ENCODE data around the gene RABGGTA. TPM values are rescaled to one million over a fixed set of nuclear protein-coding genes. Genes with fewer than 3 reads are reported as not detected.
A peak's percentile ranks its signal among the peaks of the same experiment; 100 is the strongest.

RABGGTA gene
- total and polyA plus RNA-seq, 9 of the 15 experiments (the other 6 are each of a cell fraction or from before 2014, with no cell fraction given), result 4.5 to 24.2 (median 15.5) TPM

DNA sequence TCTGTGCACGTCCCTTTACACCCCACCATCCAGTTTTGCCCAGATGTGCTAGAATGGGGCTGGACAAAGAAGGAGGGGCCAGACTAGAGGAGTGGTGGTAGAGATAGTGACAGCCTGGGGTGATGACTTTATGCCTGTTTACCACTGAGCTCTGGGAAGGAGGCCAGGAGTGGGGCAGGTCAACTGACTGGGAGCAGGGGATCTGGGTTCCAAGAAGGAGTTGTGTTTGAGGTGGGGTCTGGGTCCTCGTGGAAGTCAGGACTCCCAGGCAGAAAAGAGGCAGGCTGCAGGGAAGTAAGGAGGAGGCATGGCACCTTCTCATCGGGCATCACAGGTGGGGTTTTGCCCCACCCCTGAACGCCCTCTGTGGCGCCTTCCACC, 38.9 kb upstream of the RABGGTA start:
- POLR2A ChIA-PET, result no interaction called here

More for the DNA sequence above, 38.9 kb upstream of the RABGGTA start:
- H3K79me2 ChIP-seq (ENCODE audit: control insufficient read depth, insufficient read depth, low read length), result no peaks in the 10 kb centered on the region
- H3K27me3 ChIP-seq (ENCODE audit: control insufficient read depth in 2 of 2, insufficient read depth in 2 of 2, low read length in 2 of 2), result no peaks in the 10 kb centered on the region
- intact Hi-C loops (cut with micrococcal nuclease) (no loop called here), in situ Hi-C loops (cut with MboI) (no loop called here)
- no peaks in the 10 kb centered on the region for H3K9me1 ChIP-seq (ENCODE audit: control insufficient read depth, insufficient read depth, low read length)
- H3K9me3 ChIP-seq (replicated peaks; ENCODE audit: control insufficient read depth, insufficient read depth, low read depth, low read length), result no peaks in the 10 kb centered on the region
- H3K9ac ChIP-seq (ENCODE audit: insufficient read depth in 1 of 2, low read depth in 2 of 2, low read length in 2 of 2), result no peak overlapping the region
- TF ChIP-seq, protein P1, sequence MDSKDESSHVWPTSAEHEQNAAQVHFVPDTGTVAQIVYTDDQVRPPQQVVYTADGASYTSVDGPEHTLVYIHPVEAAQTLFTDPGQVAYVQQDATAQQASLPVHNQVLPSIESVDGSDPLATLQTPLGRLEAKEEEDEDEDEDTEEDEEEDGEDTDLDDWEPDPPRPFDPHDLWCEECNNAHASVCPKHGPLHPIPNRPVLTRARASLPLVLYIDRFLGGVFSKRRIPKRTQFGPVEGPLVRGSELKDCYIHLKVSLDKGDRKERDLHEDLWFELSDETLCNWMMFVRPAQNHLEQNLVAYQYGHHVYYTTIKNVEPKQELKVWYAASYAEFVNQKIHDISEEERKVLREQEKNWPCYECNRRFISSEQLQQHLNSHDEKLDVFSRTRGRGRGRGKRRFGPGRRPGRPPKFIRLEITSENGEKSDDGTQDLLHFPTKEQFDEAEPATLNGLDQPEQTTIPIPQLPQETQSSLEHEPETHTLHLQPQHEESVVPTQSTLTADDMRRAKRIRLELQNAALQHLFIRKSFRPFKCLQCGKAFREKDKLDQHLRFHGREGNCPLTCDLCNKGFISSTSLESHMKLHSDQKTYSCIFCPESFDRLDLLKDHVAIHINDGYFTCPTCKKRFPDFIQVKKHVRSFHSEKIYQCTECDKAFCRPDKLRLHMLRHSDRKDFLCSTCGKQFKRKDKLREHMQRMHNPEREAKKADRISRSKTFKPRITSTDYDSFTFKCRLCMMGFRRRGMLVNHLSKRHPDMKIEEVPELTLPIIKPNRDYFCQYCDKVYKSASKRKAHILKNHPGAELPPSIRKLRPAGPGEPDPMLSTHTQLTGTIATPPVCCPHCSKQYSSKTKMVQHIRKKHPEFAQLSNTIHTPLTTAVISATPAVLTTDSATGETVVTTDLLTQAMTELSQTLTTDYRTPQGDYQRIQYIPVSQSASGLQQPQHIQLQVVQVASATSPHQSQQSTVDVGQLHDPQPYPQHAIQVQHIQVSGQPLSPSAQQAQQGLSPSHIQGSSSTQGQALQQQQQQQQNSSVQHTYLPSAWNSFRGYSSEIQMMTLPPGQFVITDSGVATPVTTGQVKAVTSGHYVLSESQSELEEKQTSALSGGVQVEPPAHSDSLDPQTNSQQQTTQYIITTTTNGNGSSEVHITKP (IDR thresholded peaks at IDR 0.05; ENCODE audit: partially characterized antibody), result peak; percentile 35
- TF ChIP-seq SRSF3 (IDR thresholded peaks at IDR 0.05; ENCODE audit: insufficient read depth, low read length) (no peak), ZNF584 (CRISPR knock-in tag; IDR thresholded peaks at IDR 0.05; ENCODE audit: low read depth) (no peak)
- ATAC-seq (no peak), FAIRE-seq (no peak), DNase-seq (ENCODE audit: extremely low read depth in 1 of 4, low spot score in 3 of 4) (no peak)
- H3K36me3 ChIP-seq (ENCODE audit: control insufficient read depth, insufficient read depth, low read length), result peaks cover 46% of the 10 kb centered on the region; the same call in 2 of the 3 replicates
- H2AFZ ChIP-seq (ENCODE audit: low read depth, low read length), result no peak overlapping the region
- no peak overlapping the region for H3K4me3 ChIP-seq
- no peak overlapping the region for H3K27ac ChIP-seq (ENCODE audit: extremely low read depth, low read depth, low read length)
- CTCF ChIA-PET (ENCODE audit: low intra/inter-chr PET ratio), result no interaction called here
- H3K4me1 ChIP-seq (replicated peaks in 1 of 2; ENCODE audit: control insufficient read depth in 2 of 2, insufficient read depth in 2 of 2, low read length in 2 of 2), result peaks cover 4 to 6% of the 10 kb centered on the region in 2 experiments; a peak in 4 of 5 replicates
- WGBS (ENCODE audit: insufficient coverage, low coverage, missing lambda C conversion rate), result 93% methylated on average over 3 of the region's 5 CpGs
- BruUV-seq (replicated peaks), result no TSS peak
- H4K20me1 ChIP-seq (replicated peaks; ENCODE audit: control insufficient read depth, insufficient read depth, low read length), result no peaks in the 10 kb centered on the region
- no peak overlapping the region for H3K4me2 ChIP-seq (ENCODE audit: insufficient read depth, low read length)

Measured in K562 (cell line).